Stimulated activated CD8-positive, alpha-beta memory T cell treated with anti-CD3 and anti-CD28 coated beads, Interleukin-2, amount 100 ng/mL, for 1 hour (primary cell): Measurements from ENCODE around the gene NINL.

Source experiments
- DNase-seq, 2 donors: peaks; one replicate each; pipeline ENCODE4 v3.0.0-alpha.2; 2020; ENCODE audit warnings: low read depth in 2 of 2

NINL gene

DNA sequence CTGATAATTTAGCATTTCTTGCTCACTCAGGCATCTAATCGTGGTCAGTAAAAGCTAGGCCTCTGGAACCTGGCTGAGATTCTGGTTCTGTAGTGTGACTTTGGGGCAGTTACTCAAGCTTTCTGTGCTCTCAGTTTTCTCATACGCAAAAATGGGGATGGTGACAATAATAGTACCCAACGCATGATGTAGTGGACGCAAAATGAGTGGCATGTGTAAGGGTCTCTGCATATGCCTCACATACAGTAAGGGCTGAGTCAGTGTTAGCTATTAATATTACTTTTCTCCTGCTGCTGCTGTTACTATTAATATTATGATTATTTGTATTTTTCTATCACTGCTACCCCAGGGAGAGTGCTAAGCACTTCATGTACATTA, 177.2 kb downstream of the NINL start:
- DNase-seq: no peak

DNA sequence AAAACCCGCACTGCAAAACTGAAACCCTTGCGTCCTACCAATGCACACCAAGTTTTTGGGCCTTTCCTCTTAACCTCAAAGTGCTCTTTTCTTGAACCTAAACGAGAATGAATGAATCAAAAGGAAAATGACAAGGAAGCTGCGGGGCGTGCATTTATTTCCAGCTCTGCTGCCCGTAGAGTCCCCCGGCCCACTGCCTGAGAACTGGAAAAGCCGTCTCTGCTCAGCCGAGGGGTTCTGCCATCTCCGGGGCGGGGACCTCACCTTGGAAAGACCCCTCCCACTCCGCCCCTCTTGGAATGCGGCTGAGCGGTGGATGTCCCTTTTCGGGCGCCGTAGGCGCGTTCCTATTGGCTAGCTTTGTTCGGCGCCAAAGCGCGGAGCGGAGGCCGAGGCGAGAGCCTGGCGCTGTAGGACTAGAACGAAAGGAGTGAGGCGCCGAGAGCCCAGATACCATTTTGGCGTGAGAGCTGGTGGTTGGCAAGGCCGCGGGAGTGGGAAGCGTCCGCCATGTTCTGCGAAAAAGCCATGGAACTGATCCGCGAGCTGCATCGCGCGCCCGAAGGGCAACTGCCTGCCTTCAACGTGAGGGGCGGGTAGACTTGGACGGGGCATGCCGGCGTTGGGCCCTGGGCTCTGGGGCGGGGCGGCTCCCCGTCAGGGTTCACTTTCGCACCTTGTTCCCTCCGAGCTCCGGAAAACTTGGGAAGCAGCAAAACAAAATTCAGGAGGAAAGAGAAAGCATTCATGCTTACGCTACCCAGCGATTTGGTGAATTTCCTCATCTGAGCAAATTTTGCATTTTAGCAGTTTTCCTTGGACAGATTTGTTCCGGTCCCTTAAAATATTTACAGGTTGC, 177.8 kb downstream of the NINL start, which contains the start of gene GINS1:
Gene GINS1, plus strand, starts transcription at position 363 of the 859 bp plus-strand sequence. Its CDS starts 148 bp downstream, at position 511.
- DNase-seq: peak; percentile 21 to 49
